Ishikawa (cell line): ENCODE results near the gene ST8SIA1.

Experiments used
- CEBPB ChIP-seq: IDR thresholded peaks from 2 replicates; pipeline ENCODE4 v1.6.1; 2012
- CREB1 ChIP-seq: IDR thresholded peaks from 2 replicates; pipeline ENCODE4 v1.6.1; 2012; ENCODE audit warnings: low read depth
- EP300 ChIP-seq: IDR thresholded peaks from 2 replicates; pipeline ENCODE4 v1.6.1; 2012; ENCODE audit warnings: borderline replicate concordance
- FOXM1 ChIP-seq: IDR thresholded peaks from 2 replicates; pipeline ENCODE4 v1.6.1; 2012; ENCODE audit warnings: low read depth, borderline replicate concordance
- MAX ChIP-seq: IDR thresholded peaks from 2 replicates; pipeline ENCODE4 v1.6.1; 2012
- NFIC ChIP-seq: IDR thresholded peaks from 2 replicates; pipeline ENCODE4 v1.6.1; 2012
- REST ChIP-seq: IDR thresholded peaks from 2 replicates; pipeline ENCODE4 v1.6.1; 2012; ENCODE audit warnings: low read depth, mild to moderate bottlenecking
- TAF1 ChIP-seq: IDR thresholded peaks from 2 replicates; pipeline ENCODE4 v1.6.1; 2012; ENCODE audit warnings: low read depth, mild to moderate bottlenecking
- TEAD4 ChIP-seq: IDR thresholded peaks from 2 replicates; pipeline ENCODE4 v1.6.1; 2012
- USF1 ChIP-seq: IDR thresholded peaks from 2 replicates; pipeline ENCODE4 v1.6.1; 2012
- YY1 ChIP-seq: IDR thresholded peaks from 2 replicates; pipeline ENCODE4 v1.6.1; 2012; ENCODE audit warnings: low read depth
- ZBTB7A ChIP-seq: IDR thresholded peaks from 2 replicates; pipeline ENCODE4 v1.6.1; 2012; ENCODE audit warnings: low read depth

- TF ChIP-seq YY1: no peak
- TF ChIP-seq USF1: no peak
- no peak for TF ChIP-seq TAF1
- no peak for TF ChIP-seq EP300
- no peak for TF ChIP-seq FOXM1
- no peak for TF ChIP-seq CEBPB
- no peak for TF ChIP-seq MAX
- TF ChIP-seq TEAD4: no peak
- no peak for TF ChIP-seq CREB1
- no peak for TF ChIP-seq ZBTB7A
- TF ChIP-seq REST: no peak
- no peak for TF ChIP-seq NFIC
These were observed 13.7 kb upstream of the ST8SIA1 start for GRCh38 chr12:22348208-22348607.
